Liver (tissue), 9 donors: ENCODE measurements around the gene STK11IP. TPM values are rescaled to one million over a fixed set of nuclear protein-coding genes. Genes with fewer than 3 reads are reported as not detected.

Experiments
- DNase-seq: peaks from one replicate; pipeline ENCODE4 v3.0.0-alpha.2; 2017; ENCODE audit warnings: low spot score
- H3K27ac ChIP-seq, 2 donors: one replicate each; pipeline ENCODE4 v1.7.0; 2013; ENCODE audit warnings: inconsistent platforms in 2 of 2, low read length in 2 of 2, control low read depth in 1 of 2, low read depth in 1 of 2, mild to moderate bottlenecking in 1 of 2
- H3K27me3 ChIP-seq, 4 donors: one replicate each; pipeline versions ENCODE4 v1.6.1 to v1.7.0; 2013; ENCODE audit warnings: low read length in 3 of 4, inconsistent platforms in 1 of 4, mild to moderate bottlenecking in 1 of 4, moderate library complexity in 1 of 4; ENCODE audit not compliant: control insufficient read depth in 4 of 4, insufficient read depth in 4 of 4
- H3K36me3 ChIP-seq, 4 donors: one replicate each; pipeline versions ENCODE4 v1.6.1 to v1.7.0; 2013; ENCODE audit warnings: low read length in 3 of 4, mild to moderate bottlenecking in 3 of 4, low read depth in 1 of 4, moderate library complexity in 1 of 4; ENCODE audit not compliant: control insufficient read depth in 4 of 4, insufficient read depth in 3 of 4
- H3K4me1 ChIP-seq, 4 donors: one replicate each; pipeline versions ENCODE4 v1.6.1 to v1.7.0; 2013; ENCODE audit warnings: low read length in 3 of 4, mild to moderate bottlenecking in 3 of 4, moderate library complexity in 1 of 4; ENCODE audit not compliant: control insufficient read depth in 4 of 4, insufficient read depth in 4 of 4
- H3K4me3 ChIP-seq, 3 donors: one replicate each; pipeline versions ENCODE4 v1.6.1 to v1.7.0; 2013; ENCODE audit warnings: low read length in 3 of 3, control low read depth in 1 of 3, low read depth in 1 of 3, mild to moderate bottlenecking in 1 of 3
- H3K9ac ChIP-seq, 2 donors: one replicate each; pipeline ENCODE4 v1.7.0; 2013; ENCODE audit warnings: low read length in 2 of 2, mild to moderate bottlenecking in 2 of 2, moderate library complexity in 2 of 2, control low read depth in 1 of 2, low read depth in 1 of 2
- H3K9me3 ChIP-seq, 4 donors: one replicate each; pipeline versions ENCODE4 v1.6.1 to v1.7.0; 2013; ENCODE audit warnings: low read length in 3 of 4; ENCODE audit not compliant: control insufficient read depth in 4 of 4
- CTCF ChIP-seq: fragments of 150-350 bp; IDR thresholded peaks from 2 replicates; pipeline ENCODE4 v1.5.1; 2017; ENCODE audit warnings: improper control_type of control experiment, low read depth, low read length; ENCODE audit not compliant: missing input control
- EGR1 ChIP-seq, 2 donors: IDR thresholded peaks; 2 replicates each; pipeline ENCODE4 v1.6.1; 2016 to 2018; ENCODE audit warnings: antibody characterized with exemption in 2 of 2, low read depth in 2 of 2
- FOXA1 ChIP-seq: IDR thresholded peaks from 2 replicates; pipeline ENCODE4 v1.6.1; 2016; ENCODE audit warnings: antibody characterized with exemption
- FOXA2 ChIP-seq: IDR thresholded peaks from 2 replicates; pipeline ENCODE4 v1.6.1; 2016; ENCODE audit warnings: antibody characterized with exemption
- HNF4A ChIP-seq, 2 donors: conservative IDR thresholded peaks; 2 replicates each; pipeline ENCODE4 v1.6.1; 2016; ENCODE audit warnings: antibody characterized with exemption in 2 of 2, mild to moderate bottlenecking in 2 of 2
- HNF4G ChIP-seq: IDR thresholded peaks from 2 replicates; pipeline ENCODE4 v1.6.1; 2016; ENCODE audit warnings: antibody characterized with exemption
- NR2F2 ChIP-seq: IDR thresholded peaks from 2 replicates; pipeline ENCODE4 v1.6.1; 2016; ENCODE audit warnings: antibody characterized with exemption
- RAD21 ChIP-seq, 2 donors: IDR thresholded peaks; 2 replicates each; pipeline ENCODE4 v1.6.1; 2016; ENCODE audit warnings: antibody characterized with exemption in 2 of 2, mild to moderate bottlenecking in 2 of 2
- RXRA ChIP-seq, 2 donors: IDR thresholded peaks; 2 replicates each; pipeline ENCODE4 v1.6.1; 2017 to 2018; ENCODE audit warnings: antibody characterized with exemption in 2 of 2, mild to moderate bottlenecking in 1 of 2
- SP1 ChIP-seq: IDR thresholded peaks from 2 replicates; pipeline ENCODE4 v1.6.1; 2018; ENCODE audit warnings: antibody characterized with exemption, mild to moderate bottlenecking
- TAF1 ChIP-seq: conservative IDR thresholded peaks from 2 replicates; pipeline ENCODE4 v1.6.1; 2016; ENCODE audit warnings: antibody characterized with exemption, mild to moderate bottlenecking
- YY1 ChIP-seq: IDR thresholded peaks from 2 replicates; pipeline ENCODE4 v1.6.1; 2016; ENCODE audit warnings: antibody characterized with exemption, mild to moderate bottlenecking
- ZBTB33 ChIP-seq: IDR thresholded peaks from 2 replicates; pipeline ENCODE4 v1.6.1; 2016; ENCODE audit warnings: antibody characterized with exemption
- WGBS: extraction: QIAGEN DNeasy Blood & Tissue Kit; methylation state at CpG from one replicate; pipeline ENCODE4 v1.1.7; 2013; 5-methylcytosine and 5-hydroxymethylcytosine counted together
- polyA plus RNA-seq, 2 donors: library from polyadenylated mRNA; stranded (reverse) in 1 of 2; unstranded in 1 of 2; fragments of 200-250 nt in 1 of 2; fragments of >200 nt in 1 of 2; fragmentation: Nextera tagmentation in 1 of 2; extraction: Ambion mirVana in 1 of 2; gene quantifications; one replicate each; pipeline versions ENCODE4 v1.2.1 to v1.2.3, GENCODE V29; 2013 to 2015
- total RNA-seq, 2 donors: library from RNA; depleted of rRNA; stranded (reverse); fragments of >200 nt; gene quantifications; one replicate each; pipeline ENCODE4 v1.2.3, GENCODE V29; 2014
- TF ChIP-seq, protein P1 (sequence below): IDR thresholded peaks from 2 replicates; pipeline ENCODE4 v1.6.1; 2016; ENCODE audit warnings: antibody characterized with exemption
- donor health status: healthy.
- donor health status: healthy.
- donor health status: healthy.
- donor health status: healthy.
- donor health status: healthy.

The STK11IP gene
- total and polyA plus RNA-seq, 4 donors = 2.9 to 8.4 (median 6.4) TPM

GRCh38 chr2:219565130-219566080, 32.3 kb upstream of the STK11IP start:
- DNase-seq = no peak
- TF ChIP-seq FOXA2 = no peak
- no peak for TF ChIP-seq SP1
- no peak for TF ChIP-seq RAD21 (IDR thresholded peaks at IDR 0.05)
- TF ChIP-seq HNF4G = no peak
- TF ChIP-seq CTCF = no peak
- TF ChIP-seq TAF1 = no peak
- TF ChIP-seq NR2F2 = no peak
- TF ChIP-seq HNF4A (conservative IDR thresholded peaks at IDR 0.05) = no peak
- no peak for TF ChIP-seq ZBTB33
- TF ChIP-seq EGR1 (IDR thresholded peaks at IDR 0.05; ENCODE audit: low read depth in 2 of 2) = no peak
- TF ChIP-seq, protein P1, sequence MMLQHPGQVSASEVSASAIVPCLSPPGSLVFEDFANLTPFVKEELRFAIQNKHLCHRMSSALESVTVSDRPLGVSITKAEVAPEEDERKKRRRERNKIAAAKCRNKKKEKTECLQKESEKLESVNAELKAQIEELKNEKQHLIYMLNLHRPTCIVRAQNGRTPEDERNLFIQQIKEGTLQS = no peak
- no peak for TF ChIP-seq FOXA1
- TF ChIP-seq RXRA (IDR thresholded peaks at IDR 0.05) = no peak
- no peak for TF ChIP-seq YY1
- peaks cover 0 to 6% (median 4%) of the 10 kb centered on the region in 4 donors for H3K36me3 ChIP-seq

DNA sequence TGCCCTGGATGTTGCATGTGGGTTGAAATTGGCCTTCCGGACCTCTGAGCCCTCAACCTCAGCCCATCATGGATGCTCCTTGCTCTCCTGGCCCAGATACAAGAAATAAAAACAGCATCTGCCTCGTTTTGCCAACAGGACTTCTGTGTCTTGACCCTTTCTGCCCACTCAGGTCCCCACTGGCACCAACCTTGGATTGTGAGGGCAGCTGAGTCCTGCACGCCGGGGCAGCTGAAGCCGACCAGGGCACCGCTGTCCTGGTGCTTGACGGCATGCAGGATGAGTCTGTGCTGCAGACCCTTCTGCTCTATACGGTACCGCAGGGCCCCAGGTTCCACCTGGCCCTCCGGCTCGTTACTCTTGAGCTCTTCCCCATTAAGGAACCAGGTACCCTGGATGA, 31.0 kb upstream of the STK11IP start:
- no peak overlapping the region for H3K9ac ChIP-seq
- 95% methylated on average over 11 of the region's 11 CpGs for WGBS
- H3K4me1 ChIP-seq = peaks cover 1 to 10% (median 3%) of the 10 kb centered on the region in 4 donors
- H3K27me3 ChIP-seq = no peaks in the 10 kb centered on the region
- TF ChIP-seq FOXA2 (no peak), RAD21 (IDR thresholded peaks at IDR 0.05) (no peak)
- H3K9me3 ChIP-seq = no peaks in the 10 kb centered on the region
- DNase-seq = no peak
- peaks cover 0 to 6% (median 4%) of the 10 kb centered on the region in 4 donors for H3K36me3 ChIP-seq
- H3K27ac ChIP-seq = no peak overlapping the region
- no peak overlapping the region for H3K4me3 ChIP-seq

More at GRCh38 chr2:219565130-219566080, 32.3 kb upstream of the STK11IP start:
- H3K27me3 ChIP-seq = no peaks in the 10 kb centered on the region
- H3K9ac ChIP-seq = no peak overlapping the region
- H3K9me3 ChIP-seq = no peaks in the 10 kb centered on the region
- no peak overlapping the region for H3K4me3 ChIP-seq
- WGBS = 91% methylated on average over 21 of the region's 21 CpGs
- peaks cover 0 to 7% (median 2%) of the 10 kb centered on the region in 4 donors for H3K4me1 ChIP-seq
- no peak overlapping the region for H3K27ac ChIP-seq
